Activated T-helper 17 cell treated with anti-CD3 and anti-CD28 coated beads, Interleukin-2, amount 50 U/mL, for 72 hours (primary cell): Measurements from ENCODE around the gene OPHN1. TPM values are rescaled to one million over a fixed set of nuclear protein-coding genes. Genes with fewer than 3 reads are reported as not detected.

Experiments used
- ATAC-seq: fragments of 150-1000 bp; cut with Tn5 transposase; replicated peaks from 2 replicates; pipeline ENCODE4 v1.10.0; 2021; ENCODE audit warnings: mild to moderate bottlenecking, moderate library complexity
- H3K27ac Mint-ChIP-seq: one replicate; pipeline ENCODE4 v1.8.0; 2022; ENCODE audit warnings: mixed read lengths
- H3K27me3 Mint-ChIP-seq: one replicate; pipeline ENCODE4 v1.8.0; 2022; ENCODE audit warnings: mixed read lengths
- H3K36me3 Mint-ChIP-seq: one replicate; pipeline ENCODE4 v1.8.0; 2022; ENCODE audit warnings: low read depth, mild to moderate bottlenecking, mixed read lengths
- H3K4me1 Mint-ChIP-seq: one replicate; pipeline ENCODE4 v1.8.0; 2022; ENCODE audit warnings: mixed read lengths
- H3K4me3 Mint-ChIP-seq: one replicate; pipeline ENCODE4 v1.8.0; 2022; ENCODE audit warnings: mild to moderate bottlenecking, mixed read lengths
- H3K9me3 Mint-ChIP-seq: one replicate; pipeline ENCODE4 v1.8.0; 2022; ENCODE audit warnings: mixed read lengths
- total RNA-seq, 2 donors: library from RNA; stranded (reverse); gene quantifications; one replicate each; pipeline ENCODE4 v1.2.3, GENCODE V29; 2022

Gene OPHN1
- total RNA-seq, 2 donors from 2014 or later: 0.22 to 0.95 TPM

GRCh38 chrX:68043713-68044438, 389.4 kb downstream of the OPHN1 start:
- no peaks in the 10 kb centered on the region for H3K9me3 Mint-ChIP-seq

DNA sequence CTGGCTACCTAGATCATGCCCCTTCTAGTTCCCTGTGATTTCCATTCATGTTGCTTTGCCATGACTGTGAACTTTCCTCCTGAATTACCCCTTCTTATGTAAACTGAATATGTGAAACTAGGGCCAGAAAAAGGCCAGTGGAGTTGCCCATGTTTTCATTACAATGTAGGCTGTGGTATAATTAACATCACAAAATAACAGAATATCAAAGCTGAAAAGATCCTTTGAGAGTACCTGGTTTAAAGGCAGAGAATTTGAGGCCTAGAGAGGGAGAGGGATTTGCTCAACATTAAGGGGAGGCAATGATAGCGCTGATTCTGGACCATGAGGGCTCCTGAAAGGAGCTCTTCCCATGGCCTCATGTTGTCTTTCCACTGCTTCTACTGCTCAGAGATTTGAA, 392.2 kb downstream of the OPHN1 start:
- Mint-ChIP-seq H3K27me3 (no peaks in the 10 kb centered on the region), H3K9me3 (no peaks in the 10 kb centered on the region), H3K36me3 (no peaks in the 10 kb centered on the region), H3K4me1 (no peaks in the 10 kb centered on the region), H3K27ac (no peak overlapping the region), H3K4me3 (no peak overlapping the region)
- no peak for ATAC-seq

More at GRCh38 chrX:68043713-68044438, 389.4 kb downstream of the OPHN1 start:
- H3K27me3 Mint-ChIP-seq: no peaks in the 10 kb centered on the region
- H3K4me3 Mint-ChIP-seq: no peak overlapping the region
- no peak overlapping the region for H3K27ac Mint-ChIP-seq
- no peak for ATAC-seq
- no peaks in the 10 kb centered on the region for H3K4me1 Mint-ChIP-seq
- H3K36me3 Mint-ChIP-seq: no peaks in the 10 kb centered on the region

GRCh38 chrX:68018248-68019203, 414.8 kb downstream of the OPHN1 start:
- no peaks in the 10 kb centered on the region for H3K27me3 Mint-ChIP-seq
- no peak overlapping the region for H3K27ac Mint-ChIP-seq
- no peak for ATAC-seq
- no peaks in the 10 kb centered on the region for H3K36me3 Mint-ChIP-seq
- H3K9me3 Mint-ChIP-seq: no peaks in the 10 kb centered on the region
- no peak overlapping the region for H3K4me3 Mint-ChIP-seq
- no peaks in the 10 kb centered on the region for H3K4me1 Mint-ChIP-seq

DNA sequence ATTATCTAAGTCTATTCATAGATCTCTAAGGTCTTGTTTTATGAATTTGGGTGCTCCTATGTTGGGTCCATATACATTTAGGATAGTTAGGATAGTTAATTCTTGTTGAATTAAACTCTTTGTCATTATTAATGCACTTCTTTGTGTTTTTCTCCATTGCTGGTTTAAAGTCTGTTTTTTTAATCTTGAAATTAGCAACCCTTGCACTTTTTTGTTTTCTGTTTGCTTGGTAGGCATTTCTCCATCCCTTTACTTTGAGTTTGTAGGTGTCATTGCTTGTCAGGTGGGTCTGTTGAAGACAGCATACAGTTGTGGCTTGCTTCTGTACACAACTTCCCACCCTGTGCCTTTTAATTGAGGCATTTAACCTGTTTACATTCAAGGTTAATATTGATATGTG, 434.8 kb downstream of the OPHN1 start:
- no peaks in the 10 kb centered on the region for H3K27me3 Mint-ChIP-seq
- no peaks in the 10 kb centered on the region for H3K9me3 Mint-ChIP-seq
- no peak overlapping the region for H3K4me3 Mint-ChIP-seq
- H3K36me3 Mint-ChIP-seq: no peaks in the 10 kb centered on the region
- no peak overlapping the region for H3K27ac Mint-ChIP-seq
- no peak for ATAC-seq
- H3K4me1 Mint-ChIP-seq: no peaks in the 10 kb centered on the region

Other genes starting within 250 kb of the OPHN1 start
- gene YIPF6, start 65.6 kb upstream of the OPHN1 start, total RNA-seq: 10 to 100 TPM; 21.2 to 25.8 TPM
- gene STARD8, start 214.2 kb upstream of the OPHN1 start, total RNA-seq: 1 to 10 TPM in 1 of 2 donors, under 1 TPM in 1; 0.52 to 1.8 TPM